GM23248 (cell line): ENCODE data around the gene PACSIN1. TPM values are rescaled to one million over a fixed set of nuclear protein-coding genes. Genes with fewer than 3 reads are reported as not detected.

Experiments used
- DNase-seq: peaks from one replicate; pipeline ENCODE4 v3.0.0-alpha.2; 2015
- H2AFZ ChIP-seq: fragments of 200-600 bp; sonication (generic); 2 replicates; pipeline ENCODE4 v1.6.1; 2016; ENCODE audit warnings: antibody characterized with exemption
- H3F3A ChIP-seq: fragments of 200-600 bp; sonication (generic); 2 replicates; pipeline ENCODE4 v1.6.1; 2016; ENCODE audit warnings: mild to moderate bottlenecking, antibody characterized with exemption, mixed run types; ENCODE audit not compliant: insufficient read depth
- H3K27ac ChIP-seq: fragments of 200-600 bp; sonication (generic); 2 replicates; pipeline ENCODE4 v1.5.1; 2016; ENCODE audit warnings: mild to moderate bottlenecking
- H3K27me3 ChIP-seq: fragments of 200-600 bp; sonication (generic); replicated peaks from 2 replicates; pipeline ENCODE4 v1.6.1; 2016; ENCODE audit warnings: mild to moderate bottlenecking; ENCODE audit not compliant: insufficient read depth
- H3K36me3 ChIP-seq: fragments of 200-600 bp; sonication (generic); 2 replicates; pipeline ENCODE4 v1.6.1; 2016; ENCODE audit warnings: low read depth, mild to moderate bottlenecking
- H3K4me1 ChIP-seq: fragments of 200-600 bp; sonication (generic); 2 replicates; pipeline ENCODE4 v1.6.1; 2016; ENCODE audit warnings: mild to moderate bottlenecking; ENCODE audit not compliant: insufficient read depth
- H3K4me2 ChIP-seq: fragments of 200-600 bp; sonication (generic); one replicate; pipeline ENCODE4 v1.6.1; 2016; ENCODE audit warnings: mild to moderate bottlenecking; ENCODE audit not compliant: unreplicated experiment
- H3K4me3 ChIP-seq: fragments of 200-600 bp; sonication (generic); 2 replicates; pipeline ENCODE4 v1.5.1; 2016; ENCODE audit warnings: mild to moderate bottlenecking
- H3K79me2 ChIP-seq: fragments of 200-600 bp; sonication (generic); 2 replicates; pipeline ENCODE4 v1.6.1; 2016; ENCODE audit warnings: mild to moderate bottlenecking; ENCODE audit not compliant: insufficient read depth
- H3K9ac ChIP-seq: fragments of 200-600 bp; sonication (generic); 2 replicates; pipeline ENCODE4 v1.6.1; 2016; ENCODE audit warnings: mild to moderate bottlenecking
- H3K9me2 ChIP-seq: fragments of 200-600 bp; sonication (generic); 2 replicates; pipeline ENCODE4 v1.6.1; 2016; ENCODE audit warnings: mixed run types, mild to moderate bottlenecking, moderate library complexity; ENCODE audit not compliant: insufficient read depth
- H3K9me3 ChIP-seq: fragments of 200-600 bp; sonication (generic); one replicate; pipeline ENCODE4 v1.6.1; 2017; ENCODE audit warnings: low read depth
- H4K20me1 ChIP-seq: fragments of 200-600 bp; sonication (generic); 2 replicates; pipeline ENCODE4 v1.6.0; 2016; ENCODE audit not compliant: insufficient read depth
- EZH2 ChIP-seq: fragments of 200-600 bp; sonication (generic); IDR thresholded peaks from 2 replicates; pipeline ENCODE4 v1.6.1; 2018; ENCODE audit warnings: antibody characterized with exemption, mild to moderate bottlenecking; ENCODE audit not compliant: insufficient read depth, poor library complexity, severe bottlenecking
- EZH2phosphoT487 ChIP-seq: fragments of 200-600 bp; sonication (generic); IDR thresholded peaks from 2 replicates; pipeline ENCODE4 v1.6.1; 2018; ENCODE audit warnings: antibody characterized with exemption, moderate library complexity, mild to moderate bottlenecking, low read depth; ENCODE audit not compliant: insufficient read depth
- whole genome bisulfite sequencing, 2 experiments: methylation state at CpG; one replicate each; pipeline ENCODE4 v1.1.6; 2015 to 2017; ENCODE audit warnings: low lambda C conversion rate in 2 of 2, low coverage in 1 of 2; ENCODE audit errors: missing lambda C conversion rate in 2 of 2; 5-methylcytosine and 5-hydroxymethylcytosine counted together
- in situ Hi-C: fragments of 300-500 bp; cut with MboI; formaldehyde crosslinking; loops from 2 replicates; pipeline ENCODE4 v1.15.0; 2020
- polyA plus RNA-seq: library from polyadenylated mRNA; unstranded; fragments of >200 nt; fragmentation: Nextera tagmentation; extraction: Ambion mirVana; gene quantifications from 2 replicates; pipeline ENCODE4 v1.2.1, GENCODE V29; 2016
- total RNA-seq: library from RNA; depleted of rRNA; stranded (reverse); fragments of >200 nt; shearing (Covaris generic); gene quantifications from 2 replicates; pipeline ENCODE4 v1.2.3, GENCODE V29; 2014

PACSIN1 gene
- total and polyA plus RNA-seq, 2 experiments from 2014 or later: not detected

- H3K4me2 ChIP-seq: no peak overlapping the region
- H3K27me3 ChIP-seq: 0 out of 2 replicates have a peak, but pooled peaks cover 8% of the 10 kb centered on the region
- in situ Hi-C loops: no loop called here
- H3F3A ChIP-seq: no peaks in the 10 kb centered on the region
- no peaks in the 10 kb centered on the region for H4K20me1 ChIP-seq
- H3K4me3 ChIP-seq: no peak overlapping the region
- no peak overlapping the region for H3K9ac ChIP-seq
- H3K27ac ChIP-seq: no peak overlapping the region
- no peaks in the 10 kb centered on the region for H3K9me3 ChIP-seq
- no peak overlapping the region for H2AFZ ChIP-seq
- no peaks in the 10 kb centered on the region for H3K79me2 ChIP-seq
- TF ChIP-seq EZH2phosphoT487 (no peak), EZH2 (no peak)
- WGBS, 2 experiments: 57 to 64% methylated on average over 4 of the region's 4 CpGs
- peaks cover 3% of the 10 kb centered on the region; the same call in 1 of the 2 replicates for H3K4me1 ChIP-seq
- H3K9me2 ChIP-seq: no peaks in the 10 kb centered on the region
- no peak for DNase-seq
- H3K36me3 ChIP-seq: no peaks in the 10 kb centered on the region
Measured at GRCh38 chr6:34493344-34493743, 27.5 kb downstream of the PACSIN1 start.

- Histone ChIP-seq H3K27me3 (0 out of 2 replicates have a peak, but pooled peaks cover 8% of the 10 kb centered on the region), H3F3A (no peaks in the 10 kb centered on the region), H3K36me3 (no peaks in the 10 kb centered on the region), H3K9me3 (no peaks in the 10 kb centered on the region), H3K9ac (no peak overlapping the region), H3K27ac (no peak overlapping the region), H4K20me1 (no peaks in the 10 kb centered on the region), H3K4me1 (peaks cover 3% of the 10 kb centered on the region; the same call in 1 of the 2 replicates), H3K4me3 (no peak overlapping the region), H2AFZ (no peak overlapping the region), H3K4me2 (no peak overlapping the region), H3K79me2 (no peaks in the 10 kb centered on the region), H3K9me2 (no peaks in the 10 kb centered on the region)
- TF ChIP-seq EZH2 (no peak), EZH2phosphoT487 (no peak)
- no peak for DNase-seq
- WGBS, 2 experiments: 72 to 80% methylated on average over 3 of the region's 3 CpGs
- in situ Hi-C loops: no loop called here
Measured at GRCh38 chr6:34494973-34495372, 29.1 kb downstream of the PACSIN1 start.

- no peaks in the 10 kb centered on the region for H3K36me3 ChIP-seq
- H3K4me3 ChIP-seq: no peak overlapping the region
- 68 to 71% methylated on average over 9 of the region's 9 CpGs for WGBS, 2 experiments
- no peak overlapping the region for H3K27ac ChIP-seq
- H3K9me2 ChIP-seq: no peaks in the 10 kb centered on the region
- TF ChIP-seq EZH2: no peak
- TF ChIP-seq EZH2phosphoT487: no peak
- H3K9me3 ChIP-seq: no peaks in the 10 kb centered on the region
- no peak overlapping the region for H3K9ac ChIP-seq
- no peak overlapping the region for H2AFZ ChIP-seq
- H3K4me2 ChIP-seq: no peak overlapping the region
- in situ Hi-C loops: no loop called here
- no peaks in the 10 kb centered on the region for H3F3A ChIP-seq
- no peaks in the 10 kb centered on the region for H4K20me1 ChIP-seq
- no peak for DNase-seq
- no peaks in the 10 kb centered on the region for H3K79me2 ChIP-seq
- H3K4me1 ChIP-seq: peaks cover 1% of the 10 kb centered on the region; the same call in 1 of the 2 replicates
- 0 out of 2 replicates have a peak, but pooled peaks cover 8% of the 10 kb centered on the region for H3K27me3 ChIP-seq
Measured at GRCh38 chr6:34496103-34496685, 30.3 kb downstream of the PACSIN1 start.

GRCh38 chr6:34497411-34497810 lies 31.5 kb downstream of the PACSIN1 start:
- Histone ChIP-seq H3K27ac (no peak overlapping the region), H3K36me3 (no peaks in the 10 kb centered on the region), H3K4me1 (no peaks in the 10 kb centered on the region), H3K4me3 (no peak overlapping the region), H3K9me2 (no peaks in the 10 kb centered on the region), H3K4me2 (no peak overlapping the region), H3F3A (no peaks in the 10 kb centered on the region), H3K79me2 (no peaks in the 10 kb centered on the region), H4K20me1 (no peaks in the 10 kb centered on the region), H3K9me3 (no peaks in the 10 kb centered on the region), H3K9ac (no peak overlapping the region), H2AFZ (no peak overlapping the region), H3K27me3 (0 out of 2 replicates have a peak, but pooled peaks cover 8% of the 10 kb centered on the region)
- in situ Hi-C loops: no loop called here
- DNase-seq: no peak
- TF ChIP-seq EZH2 (no peak), EZH2phosphoT487 (no peak)
- WGBS, 2 experiments: 66 to 70% methylated on average over 10 of the region's 10 CpGs
